Testis (tissue), 2 donors: ENCODE results near the gene INTS2.

Experiments
- CTCF ChIP-seq, 3 experiments: fragments of 450-650 bp in 2 of 3; fragments of 200-600 bp in 1 of 3; sonication (generic) in 1 of 3; IDR thresholded peaks; one replicate each; pipeline ENCODE4 v1.5.1; 2016 to 2019; ENCODE audit warnings: antibody characterized with exemption in 3 of 3, mild to moderate bottlenecking in 2 of 3, moderate library complexity in 1 of 3
- POLR2A ChIP-seq: fragments of 450-650 bp; IDR thresholded peaks from one replicate; pipeline ENCODE4 v1.6.1; 2017; ENCODE audit warnings: antibody characterized with exemption, mild to moderate bottlenecking, moderate library complexity

GRCh38 chr17:61895391-61895790, 32.4 kb downstream of the INTS2 start:
- TF ChIP-seq CTCF (IDR thresholded peaks at IDR 0.05) (no peak), POLR2A (no peak)
